Dermis microvascular lymphatic vessel endothelial cell (primary cell): ENCODE measurements around the gene FBXL3. TPM values are rescaled to one million over a fixed set of nuclear protein-coding genes. Genes with fewer than 3 reads are reported as not detected.
A peak's percentile ranks its signal among the peaks of the same experiment; 100 is the strongest.
"Not testable (repeated sequence)": the region's sequence is repeated elsewhere in the genome, so short reads cannot be mapped to it uniquely, and the experiment has no call there.

Experiments used
- DNase-seq, 2 donors: peaks; one replicate each; pipeline versions ENCODE4 v3.0.0 to v3.0.0-alpha.2; 2010; ENCODE audit warnings: low read depth in 2 of 2
- total RNA-seq: library from RNA; depleted of rRNA; stranded (reverse); fragments of >200 nt; gene quantifications from 2 replicates; pipeline ENCODE4 v1.2.1, GENCODE V29; 2014

Gene FBXL3
- total RNA-seq, 1 donor from 2014 or later, result 52.6 TPM

- DNase-seq, result no peak
Observed at GRCh38 chr13:76983676-76984075, 43.3 kb downstream of the FBXL3 start.

GRCh38 chr13:76982061-76982460, 44.9 kb downstream of the FBXL3 start:
- DNase-seq, result no peak

- peak; percentile 23 to 53 for DNase-seq
Observed at GRCh38 chr13:76980075-76980718, 46.8 kb downstream of the FBXL3 start.

DNA sequence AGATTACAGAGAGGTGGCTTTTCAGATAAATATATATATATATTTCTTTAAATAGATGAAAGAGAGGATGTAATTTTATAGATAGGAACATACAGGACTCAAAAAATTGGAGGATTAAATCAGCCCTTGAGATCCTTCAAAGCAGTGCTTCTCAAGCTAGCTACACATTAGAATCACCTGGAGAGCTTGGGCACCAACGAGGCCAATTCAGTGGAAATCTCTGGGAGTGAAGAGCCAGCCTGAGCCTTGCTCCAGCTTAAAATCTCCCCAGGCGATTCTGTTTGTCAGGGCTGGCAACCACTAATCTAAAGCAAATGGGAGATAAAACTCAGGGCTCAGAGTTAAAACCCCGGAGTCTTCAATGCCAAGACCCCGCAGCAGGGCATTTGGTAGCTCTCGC, 50.0 kb downstream of the FBXL3 start:
- no peak for DNase-seq

- DNase-seq, result no peak
Observed at GRCh38 chr13:76976490-76976889, 50.5 kb downstream of the FBXL3 start.

DNA sequence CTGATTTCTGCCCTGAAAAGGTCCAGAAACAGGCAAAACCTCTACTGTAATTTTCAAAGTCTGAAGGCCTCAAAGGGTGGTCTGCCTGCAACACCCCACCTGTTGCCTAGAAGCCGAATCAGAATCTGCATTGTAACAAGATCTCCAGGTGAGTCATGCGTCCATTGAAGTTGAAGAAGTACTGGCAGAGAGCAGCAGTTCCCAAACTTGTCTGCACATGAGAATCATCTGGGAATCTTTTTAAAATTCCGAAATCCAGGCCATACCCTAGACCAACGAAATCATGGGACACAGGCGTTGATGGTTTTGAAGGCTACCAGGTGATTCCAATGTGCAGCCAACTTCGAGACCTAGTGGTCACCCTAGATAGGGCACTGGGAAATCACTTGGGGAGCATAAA, 51.1 kb downstream of the FBXL3 start:
- DNase-seq, result no peak

- no peak for DNase-seq
Observed at GRCh38 chr13:76974618-76974975, 52.4 kb downstream of the FBXL3 start.

GRCh38 chr13:76973920-76974617, 52.9 kb downstream of the FBXL3 start:
- DNase-seq, result no peak

DNA sequence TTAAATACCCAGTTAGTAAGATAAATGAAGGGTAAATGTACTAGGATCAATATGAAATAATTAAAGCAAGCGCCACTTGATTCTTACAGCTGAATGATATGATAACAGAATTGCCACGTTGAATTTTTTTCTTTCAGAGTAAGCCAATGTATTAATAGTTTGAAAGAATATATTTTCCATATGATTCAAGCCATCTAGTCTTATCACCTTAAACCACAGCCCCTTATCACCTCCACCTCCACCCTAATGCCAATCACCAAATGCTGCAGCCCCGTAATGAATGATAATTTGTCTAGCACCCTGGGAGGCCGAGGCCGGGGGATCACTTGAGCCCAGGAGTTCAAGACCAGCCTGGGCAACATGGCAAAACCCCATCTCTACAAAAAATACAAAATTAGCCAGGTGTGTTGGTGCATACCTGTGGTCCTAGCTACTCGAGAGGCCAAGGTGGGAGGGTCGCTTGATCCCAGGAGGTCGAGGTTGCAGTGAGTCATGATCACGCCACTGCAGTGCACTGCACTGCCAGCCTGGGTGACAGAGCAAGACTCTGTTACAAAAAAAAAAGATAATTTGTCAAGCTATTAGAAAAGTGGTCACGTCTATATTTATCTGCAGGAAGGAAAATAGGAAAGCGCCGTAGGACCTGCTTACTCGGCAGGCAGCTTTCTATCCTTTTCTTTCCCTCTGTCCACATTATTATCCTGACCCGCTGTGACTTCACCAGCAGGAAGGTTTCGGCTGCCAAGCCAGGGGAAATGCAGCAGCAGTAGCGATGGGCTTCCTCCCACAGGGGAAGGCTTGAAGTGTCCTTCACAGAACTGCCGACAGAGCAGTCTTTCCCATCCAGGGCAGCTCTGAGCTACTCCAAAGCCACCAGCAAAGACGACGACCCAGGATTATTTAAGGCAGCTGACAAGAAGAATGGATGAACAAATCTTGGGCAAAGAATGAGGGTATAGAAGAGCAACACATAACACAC, 54.8 kb downstream of the FBXL3 start:
- DNase-seq, result peak in 1 of 2 donors; percentile 12

GRCh38 chr13:76971215-76971614, 55.7 kb downstream of the FBXL3 start:
- DNase-seq, result no peak

DNA sequence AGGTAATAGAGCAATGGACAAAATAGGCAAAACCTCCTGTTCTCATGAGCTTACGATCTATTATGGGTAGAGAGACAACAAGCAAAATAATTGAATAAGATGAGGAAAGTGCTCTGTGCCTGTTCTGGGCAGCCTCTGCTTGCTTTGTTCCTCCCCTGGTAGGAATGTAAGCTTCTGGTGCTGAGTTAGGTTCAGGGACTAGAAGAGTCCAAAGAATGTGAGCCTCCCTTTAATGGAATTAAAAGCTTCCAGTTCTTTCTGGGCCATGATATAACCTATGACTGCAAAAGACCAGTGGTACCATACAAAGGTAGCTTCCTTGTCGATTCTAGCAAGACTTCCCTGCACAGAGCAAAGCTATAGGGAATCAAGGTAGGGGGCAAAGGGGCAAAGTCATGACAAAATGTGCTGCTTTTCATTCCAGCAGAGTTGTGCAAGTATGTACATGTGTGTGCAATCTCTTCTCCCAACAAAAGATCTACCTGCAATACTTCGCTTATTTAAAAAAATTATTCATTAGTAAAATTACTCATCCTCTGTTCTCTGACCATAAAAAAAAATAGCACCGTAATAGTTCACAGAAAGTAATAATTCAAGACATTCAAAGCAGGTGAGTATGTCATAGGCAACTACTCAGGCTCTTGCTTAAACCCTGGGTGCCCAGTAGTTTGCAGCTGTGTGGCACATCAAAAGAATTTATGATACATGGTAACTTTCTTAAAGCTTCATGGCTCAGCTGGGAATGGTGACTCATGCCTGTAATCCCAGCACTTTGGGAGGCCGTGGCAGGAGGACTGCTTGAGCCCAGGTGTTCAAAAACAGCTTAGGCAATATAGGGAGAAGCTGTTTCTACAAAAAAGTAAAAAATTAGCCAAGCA, 57.2 kb downstream of the FBXL3 start:
- no peak for DNase-seq

- no peak for DNase-seq
Observed at GRCh38 chr13:76968041-76968440, 58.9 kb downstream of the FBXL3 start.

GRCh38 chr13:76967031-76967430, 59.9 kb downstream of the FBXL3 start:
- DNase-seq, result no peak

DNA sequence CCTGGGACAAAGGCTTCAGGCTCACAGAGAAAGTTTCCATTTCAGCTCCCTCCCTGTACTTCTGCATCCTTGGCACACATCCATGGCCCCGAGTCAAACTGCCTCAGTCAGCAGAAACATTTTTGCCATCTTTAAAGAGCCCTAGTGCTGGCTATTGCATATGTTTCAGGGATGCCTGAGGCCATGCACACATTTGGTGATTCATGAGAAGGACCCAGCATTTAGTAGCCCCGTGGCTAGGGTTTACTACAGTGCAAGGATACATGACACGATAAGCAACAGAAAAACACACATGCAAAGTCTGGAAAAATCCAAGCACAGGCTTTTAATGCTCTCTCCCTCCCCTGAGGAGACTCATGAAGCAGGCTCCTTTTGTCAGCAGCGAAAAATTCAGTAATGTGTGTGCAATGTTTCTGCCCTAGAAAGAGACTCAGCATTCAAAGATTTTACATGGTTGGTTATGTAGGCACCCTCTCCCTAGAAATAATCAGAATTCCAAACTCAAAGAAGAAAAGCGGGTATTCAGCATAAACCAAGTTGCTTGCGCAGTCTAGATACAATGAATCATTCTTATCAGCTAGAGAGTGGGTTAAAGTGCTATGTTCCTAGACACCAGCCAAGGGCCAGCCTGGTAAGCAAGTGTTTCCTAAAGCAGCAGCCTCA, 61.1 kb downstream of the FBXL3 start:
- peak; percentile 29 to 40 for DNase-seq

- DNase-seq, result not testable (repeated sequence)
Observed at GRCh38 chr13:76959734-76960133, 67.2 kb downstream of the FBXL3 start.

- no peak for DNase-seq
Observed at GRCh38 chr13:76958841-76959432, 68.0 kb downstream of the FBXL3 start.

GRCh38 chr13:76955661-76956060, 71.3 kb downstream of the FBXL3 start:
- DNase-seq, result no peak
